Embryonic facial prominence (tissue), 1 donor: Measurements from ENCODE around the gene RESP18.
A peak's percentile ranks its signal among the peaks of the same experiment; 100 is the strongest.
"Not testable (repeated sequence)": the region's sequence is repeated elsewhere in the genome, so short reads cannot be mapped to it uniquely, and the experiment has no call there.

Experiments
- DNase-seq: peaks from one replicate; pipeline ENCODE4 v3.0.0-alpha.2; 2016; ENCODE audit errors: extremely low spot score

The RESP18 gene

DNA sequence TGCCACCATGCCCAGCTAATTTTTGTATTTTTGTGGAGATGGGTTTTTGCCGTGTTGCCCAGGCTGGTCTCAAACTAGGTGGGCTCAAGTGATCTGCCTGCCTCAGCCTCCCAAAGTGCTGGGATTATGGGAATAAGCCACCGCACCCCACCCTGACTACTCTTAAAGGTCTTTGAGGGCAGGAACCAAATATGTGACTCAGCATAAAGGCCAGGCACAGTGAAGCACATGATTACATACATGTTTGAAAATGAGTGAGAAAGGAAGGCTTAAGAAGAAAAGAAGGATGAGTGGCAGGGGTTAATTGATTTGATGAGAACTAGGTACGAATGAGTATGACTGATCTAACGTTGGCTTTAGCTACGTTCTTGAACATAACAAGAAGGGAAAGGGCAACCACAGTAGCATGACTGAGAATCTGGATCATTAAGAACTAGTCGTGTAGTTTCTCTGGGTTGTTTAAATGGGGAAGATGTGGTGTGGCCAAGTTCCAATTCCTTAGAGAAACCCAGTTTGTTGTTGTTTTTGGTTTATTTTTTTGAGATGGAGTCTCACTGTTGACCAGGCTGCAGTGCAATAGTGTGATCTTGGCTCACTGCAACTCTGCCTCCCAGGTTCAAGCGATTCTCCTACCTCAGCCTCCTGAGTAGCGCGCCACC lies 6.8 kb downstream of the RESP18 start:
- DNase-seq, result no peak

DNA sequence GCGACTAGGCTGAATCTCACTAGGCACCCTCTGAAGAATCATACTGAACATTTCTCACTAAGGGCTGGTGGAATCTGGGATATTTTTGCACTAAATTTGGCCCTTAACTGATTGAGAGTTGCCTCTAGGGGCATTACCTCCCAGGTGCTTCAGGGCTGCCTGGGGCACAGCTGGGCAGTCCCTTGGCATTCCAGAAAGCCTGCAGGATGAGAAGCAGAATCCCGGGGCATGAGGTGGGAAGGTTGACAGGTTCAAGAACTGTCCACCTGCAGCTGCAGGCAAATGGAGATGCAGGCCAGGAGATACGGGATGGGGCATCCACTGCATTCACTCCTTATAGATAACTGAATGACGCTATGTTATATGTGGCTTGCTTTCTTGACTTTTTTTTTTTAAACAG lies 7.4 kb downstream of the RESP18 start:
- DNase-seq, result no peak

DNA sequence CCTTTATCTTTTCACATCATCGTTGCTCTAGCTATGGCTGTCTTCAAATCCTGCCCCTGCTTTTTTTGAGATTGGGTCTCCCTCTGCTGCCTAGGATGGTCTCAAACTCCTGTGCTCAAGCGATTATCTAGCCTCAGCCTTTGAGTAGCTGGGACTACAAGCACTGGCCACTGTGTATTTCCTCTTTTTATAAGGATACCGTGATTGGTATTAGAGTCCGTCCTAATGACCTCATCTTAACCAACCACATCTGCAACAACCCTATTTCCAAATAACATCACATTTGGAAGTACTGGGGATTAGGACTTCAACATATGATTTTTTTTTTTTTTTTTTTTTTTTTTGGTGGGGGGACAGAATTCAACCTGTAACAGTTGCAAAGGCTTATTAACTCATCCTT lies 9.1 kb downstream of the RESP18 start:
- no peak for DNase-seq

DNA sequence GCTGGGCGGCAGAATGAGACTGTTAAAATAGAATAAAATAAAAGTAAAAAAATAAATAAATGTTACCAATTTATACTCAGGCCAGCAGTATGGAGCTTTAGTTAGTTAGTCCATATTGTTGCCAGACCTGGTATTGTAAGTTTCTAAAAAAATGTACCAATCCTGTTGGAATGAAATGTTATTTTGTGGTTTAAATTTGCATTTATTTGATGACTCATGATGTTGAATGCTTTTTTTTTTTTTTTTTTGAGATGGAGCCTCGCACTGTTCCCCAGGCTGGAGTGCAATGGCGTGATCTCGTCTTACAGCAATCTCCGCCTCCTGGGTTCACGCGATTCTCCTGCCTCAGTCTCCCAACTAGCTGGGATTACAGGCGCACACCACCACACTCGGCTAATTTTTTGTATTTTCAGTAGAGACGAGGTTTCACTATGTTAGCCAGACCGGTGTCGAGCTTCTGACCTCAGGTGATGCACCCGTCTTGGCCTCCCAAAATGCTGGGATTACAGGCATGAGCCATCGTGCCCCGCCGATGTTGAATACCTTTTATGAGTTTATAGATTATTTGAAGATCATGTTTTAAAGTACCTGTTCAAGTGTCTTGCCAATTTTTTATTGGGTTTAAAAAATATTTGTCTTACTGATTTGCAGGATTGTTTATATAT lies 17.6 kb downstream of the RESP18 start:
- DNase-seq, result no peak

DNA sequence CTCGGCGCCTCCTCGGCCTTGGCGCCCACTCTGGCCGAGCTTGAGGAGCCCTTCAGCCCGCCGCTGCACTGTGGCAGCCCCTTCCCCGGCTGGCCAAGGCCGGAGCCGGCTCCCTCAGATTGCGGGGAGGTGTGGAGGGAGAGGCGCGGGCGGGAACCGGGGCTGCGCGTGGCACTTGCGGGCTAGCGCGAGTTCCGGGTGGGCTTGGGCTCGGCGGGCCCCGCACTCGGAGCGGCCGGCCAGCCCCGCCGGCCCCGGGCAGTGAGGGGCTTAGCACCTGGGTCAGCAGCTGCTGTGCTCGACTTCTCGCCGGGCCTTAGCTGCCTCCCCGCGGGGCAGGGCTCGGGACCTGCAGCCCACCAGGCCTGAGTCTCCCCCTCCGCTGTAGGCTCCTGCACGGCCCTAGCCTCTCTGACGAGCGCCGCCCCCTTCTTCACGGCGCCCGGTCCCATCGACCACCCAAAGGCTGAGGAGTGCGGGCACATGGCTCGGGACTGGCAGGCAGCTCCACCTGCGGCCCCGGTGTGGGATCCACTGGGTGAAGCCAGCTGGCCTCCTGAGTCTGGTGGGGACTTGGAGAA lies 19.8 kb downstream of the RESP18 start:
- not testable (repeated sequence) for DNase-seq

DNA sequence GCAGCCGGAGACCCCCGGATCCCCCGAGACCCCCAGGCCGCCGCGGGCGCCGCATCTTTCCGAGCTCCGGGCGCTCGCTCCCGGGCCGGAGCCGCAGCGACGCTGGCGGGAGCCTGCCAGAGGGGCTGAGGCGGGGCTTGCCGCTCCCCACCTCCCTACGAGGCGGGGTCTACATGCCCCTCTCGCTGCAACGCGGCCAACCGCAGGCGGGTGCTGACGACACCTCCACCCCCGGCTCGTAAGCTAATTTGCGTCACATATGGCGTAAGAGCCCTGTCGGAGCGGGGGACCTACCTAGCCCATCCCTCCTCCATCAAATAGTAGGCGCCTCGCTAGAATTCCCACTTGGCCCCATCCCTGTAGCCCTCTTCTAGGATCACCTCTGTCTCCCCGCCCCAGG lies 23.3 kb downstream of the RESP18 start, which contains the start of gene PTPRN:
Gene PTPRN, minus strand, starts transcription at position 124 of the 400 bp plus-strand sequence. Its CDS starts 69 bp downstream, at position 55.
- DNase-seq, result no peak

DNA sequence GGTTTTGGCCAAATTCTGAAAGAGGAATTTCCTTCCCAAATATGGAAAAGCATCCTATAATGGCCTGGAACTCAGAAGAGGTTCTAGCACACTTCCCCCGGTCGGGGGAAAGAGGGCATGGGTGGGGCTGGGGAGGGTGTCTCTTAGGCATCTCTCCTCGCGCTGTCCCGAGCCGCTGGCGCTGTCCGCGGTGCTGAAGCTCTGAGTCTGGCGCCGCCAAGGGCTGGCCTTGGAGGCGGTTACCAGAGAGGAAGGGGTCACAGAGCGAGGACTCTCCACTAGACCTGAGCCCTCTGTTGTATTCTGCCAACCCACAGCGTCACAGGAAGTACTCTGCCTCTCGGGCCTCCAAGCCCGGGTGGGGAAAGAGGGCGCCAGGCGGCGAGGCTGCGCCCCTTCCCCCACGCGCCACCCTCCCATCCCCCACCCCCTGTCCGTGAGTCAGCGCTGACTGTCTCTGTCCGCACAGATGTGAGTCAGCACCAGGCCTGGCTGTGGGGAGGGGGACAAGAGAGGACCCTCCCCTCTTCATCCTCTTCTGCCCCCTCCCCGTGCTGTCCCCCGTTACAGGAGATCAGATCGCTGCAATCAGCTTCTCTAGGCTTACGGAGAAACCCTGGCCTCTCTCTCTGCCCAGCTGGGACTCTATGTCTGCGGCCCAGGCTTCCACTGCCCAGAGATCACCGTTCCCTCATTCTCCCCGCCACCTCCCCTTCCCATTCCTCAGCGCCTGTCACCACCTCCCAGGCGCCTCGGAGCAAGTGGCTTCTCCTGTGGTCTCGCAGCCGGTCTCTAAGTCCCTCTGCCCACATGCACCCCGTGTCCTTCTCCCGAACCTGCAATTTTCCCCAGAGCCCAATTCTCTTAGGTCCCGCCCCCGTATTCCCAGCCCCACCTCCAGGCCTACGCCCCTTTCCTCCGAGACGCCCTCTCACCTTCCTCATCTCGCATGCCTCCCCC lies 24.1 kb downstream of the RESP18 start:
- no peak for DNase-seq

DNA sequence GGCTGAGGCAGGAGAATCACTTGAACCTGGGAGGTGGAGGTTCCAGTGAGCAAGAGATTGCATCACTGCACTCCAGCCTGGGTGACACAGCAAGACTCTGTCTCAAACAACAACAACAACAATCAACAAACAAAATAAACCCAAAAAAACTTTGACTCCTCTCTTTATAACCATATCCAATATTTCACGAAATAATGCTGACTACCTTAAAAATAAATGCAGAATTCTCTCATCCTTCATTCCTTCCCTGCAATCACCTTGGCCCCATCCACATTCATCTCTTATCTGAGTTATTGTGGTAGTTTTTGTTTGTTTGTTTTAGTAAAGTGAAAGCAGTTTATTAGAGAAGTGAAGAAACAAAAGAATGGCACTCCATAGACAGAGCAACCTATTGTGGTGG lies 26.5 kb downstream of the RESP18 start:
- no peak for DNase-seq

DNA sequence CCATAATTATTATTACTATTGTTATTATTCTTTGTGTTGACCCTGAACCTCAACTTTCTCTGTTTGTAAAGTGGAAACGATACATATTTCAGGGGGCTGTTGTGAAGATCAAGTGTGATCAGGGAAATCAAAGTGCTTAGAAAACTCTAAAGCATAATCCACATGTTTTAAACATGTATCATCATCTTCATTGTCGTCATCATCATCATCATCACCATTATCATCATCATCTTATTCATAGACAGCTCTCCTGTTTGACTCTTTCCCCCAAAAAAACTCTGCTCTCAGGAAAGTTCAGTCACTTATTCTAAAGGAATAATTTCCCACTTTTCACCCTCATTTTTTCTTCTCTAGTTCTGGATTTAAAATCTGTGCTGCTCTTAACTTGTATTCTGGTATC lies 28.3 kb downstream of the RESP18 start:
- no peak for DNase-seq

DNA sequence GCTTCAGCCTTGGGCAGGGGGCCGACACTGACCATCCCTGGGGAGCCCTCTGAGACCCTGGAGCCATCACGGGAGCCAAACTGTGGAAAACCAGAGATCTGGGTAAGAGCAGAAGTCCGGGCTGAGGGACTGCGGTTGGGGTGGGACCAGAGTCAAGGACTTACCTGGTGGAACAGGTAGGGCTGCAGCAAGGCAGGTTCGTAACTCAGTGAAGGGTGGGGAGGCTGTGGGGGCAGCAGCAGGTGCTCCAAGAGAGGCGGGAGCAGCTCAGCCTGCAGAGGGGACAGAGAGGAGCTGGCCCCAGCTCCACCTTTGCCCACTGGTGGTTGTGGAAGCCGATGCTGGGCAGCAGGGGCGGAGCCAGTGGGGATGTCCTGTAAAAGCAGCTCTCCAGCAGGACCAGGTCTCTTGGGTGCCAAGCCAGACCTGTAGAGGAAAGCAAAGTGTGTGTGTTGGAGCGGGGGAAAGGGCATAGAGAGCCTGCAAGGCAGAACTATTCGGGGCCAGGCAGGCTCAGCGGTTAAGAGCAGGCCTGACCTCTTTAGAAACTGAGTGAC lies 30.1 kb downstream of the RESP18 start:
- no peak for DNase-seq

DNA sequence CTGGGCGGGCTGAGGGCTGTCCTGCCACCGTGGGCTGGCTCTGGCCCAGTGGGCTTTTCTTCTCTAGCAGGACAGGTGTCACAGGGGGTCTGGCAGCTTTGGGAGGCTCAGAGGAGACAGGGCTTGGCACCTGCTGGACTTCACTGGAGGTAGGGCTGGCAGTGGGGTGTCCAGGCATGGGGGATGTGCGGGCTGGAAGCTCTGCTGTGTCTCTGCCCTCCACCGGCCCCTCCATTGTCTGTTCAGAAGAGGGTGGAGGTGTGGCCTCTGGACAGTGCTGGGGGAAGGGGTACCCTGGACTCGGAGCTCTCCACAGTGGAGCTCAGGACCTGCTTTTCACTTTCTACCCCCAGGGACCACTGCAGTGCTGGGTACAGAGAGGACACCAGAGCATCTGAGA lies 32.5 kb downstream of the RESP18 start:
- no peak for DNase-seq

DNA sequence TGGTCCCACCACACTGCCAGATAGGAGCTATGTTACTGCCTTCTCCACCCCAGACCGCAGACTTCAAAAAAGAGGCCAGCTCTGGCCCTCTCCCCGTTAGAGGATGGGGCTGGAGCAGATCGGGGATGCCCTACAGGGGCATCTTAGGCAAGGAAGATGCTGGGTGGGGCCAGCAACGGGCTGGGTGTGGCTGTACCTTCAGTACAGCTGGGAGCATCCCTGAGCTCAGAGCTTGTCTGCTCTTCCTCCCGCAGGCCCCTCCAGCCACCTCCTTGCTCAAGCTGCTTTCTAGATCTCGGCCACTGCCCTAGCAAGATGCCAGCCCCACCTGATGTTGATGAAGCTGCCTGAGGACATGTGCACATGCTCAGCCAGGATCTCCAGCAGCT lies 33.2 kb downstream of the RESP18 start:
- no peak for DNase-seq

DNA sequence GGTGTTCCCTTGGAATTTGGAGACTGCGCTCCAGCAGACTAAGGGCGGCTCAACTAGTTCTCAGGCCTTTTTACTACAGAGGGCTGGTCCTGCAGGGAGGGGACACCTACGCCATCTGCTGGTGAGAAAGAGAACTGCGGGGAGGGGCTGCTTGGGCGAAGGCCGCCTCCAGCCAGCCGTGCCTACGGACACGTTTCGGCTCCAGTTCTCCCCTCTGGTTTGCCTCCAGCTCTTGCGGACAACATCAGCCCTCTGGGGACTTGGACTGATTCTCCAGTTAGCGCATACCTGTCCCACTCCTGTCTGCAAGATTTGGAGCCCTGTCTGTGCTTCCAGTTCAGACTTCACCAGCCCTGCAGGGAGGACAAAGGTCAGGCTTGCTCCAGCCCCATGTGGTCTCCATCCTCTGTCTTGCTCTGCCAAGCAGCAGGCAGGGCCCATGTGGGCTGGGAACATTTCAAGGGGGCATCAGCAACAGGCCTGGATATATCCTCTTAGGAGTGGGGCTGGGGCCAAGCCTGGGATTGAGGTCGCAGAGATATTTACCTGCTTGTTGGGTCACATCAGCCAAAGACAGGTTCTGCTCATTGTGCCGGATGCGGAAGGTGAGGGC lies 33.7 kb downstream of the RESP18 start:
- no peak for DNase-seq

DNA sequence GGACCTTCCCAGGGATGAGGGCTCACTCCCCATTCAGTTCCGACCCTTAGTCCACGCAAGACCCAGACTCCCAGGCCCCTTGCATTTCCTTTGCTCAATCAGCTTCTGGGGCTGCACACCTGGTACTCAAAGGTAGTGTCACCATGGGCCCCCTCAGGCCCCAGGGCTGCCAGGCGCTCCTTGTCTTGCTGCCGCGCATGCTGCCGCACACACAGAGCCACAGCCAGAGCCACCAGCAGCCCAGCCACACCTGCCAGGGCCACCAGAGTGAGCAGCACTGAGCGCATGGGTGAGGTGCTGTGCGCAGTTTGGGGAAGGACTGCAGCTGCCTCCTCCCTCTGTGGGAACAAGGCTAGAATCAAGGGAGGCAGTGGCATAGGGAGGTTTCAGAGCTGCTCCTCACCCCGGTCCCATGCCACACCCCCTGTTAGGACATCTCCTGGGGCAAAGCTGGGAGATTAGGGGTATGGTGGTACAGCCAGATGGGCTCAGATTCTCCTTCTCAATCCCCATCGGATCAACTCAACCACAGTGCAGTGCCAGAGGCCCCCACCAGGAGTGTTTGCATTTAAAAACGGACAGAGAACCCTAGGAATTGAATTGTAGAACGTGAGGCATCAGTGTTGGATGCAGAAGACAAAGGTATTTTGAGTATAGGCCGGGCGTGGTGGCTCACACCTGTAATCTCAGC lies 34.6 kb downstream of the RESP18 start:
- no peak for DNase-seq

DNA sequence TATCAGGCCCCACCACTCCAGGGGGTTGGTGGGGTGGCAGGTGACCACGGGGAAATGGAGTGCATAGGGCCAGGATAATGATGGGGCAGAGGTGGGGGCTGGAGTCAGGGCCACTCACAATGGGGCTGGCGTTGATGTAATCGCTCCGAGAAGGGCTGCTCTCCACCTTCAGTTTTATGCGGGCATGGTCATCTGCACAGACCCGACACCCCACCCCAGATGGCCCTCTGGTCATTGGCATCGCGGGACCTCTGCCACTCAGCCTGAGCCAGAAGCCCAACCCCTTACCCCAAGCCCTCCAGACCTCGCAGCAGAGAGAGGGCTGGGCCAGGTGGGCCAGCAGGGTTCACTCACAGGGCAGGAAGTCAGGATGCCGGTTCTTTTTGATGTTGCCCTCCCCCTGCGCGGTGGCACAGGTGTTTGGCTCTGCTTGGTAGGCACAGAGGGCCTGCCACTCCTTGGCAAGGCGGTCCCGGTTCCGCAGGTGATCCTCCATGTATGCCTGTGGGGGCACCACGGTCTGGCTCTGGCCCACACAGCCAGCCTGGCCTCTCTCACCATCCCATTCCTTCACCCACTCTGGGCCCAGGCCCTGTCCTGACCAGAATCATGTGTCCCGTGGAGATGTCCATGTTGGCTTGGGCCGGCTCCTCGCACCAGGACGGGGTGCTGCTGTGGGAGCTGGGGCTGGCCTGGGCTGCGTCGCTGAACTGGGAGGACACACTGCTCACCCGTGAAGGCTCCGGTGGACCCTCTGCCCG lies 35.7 kb downstream of the RESP18 start:
- no peak for DNase-seq

DNA sequence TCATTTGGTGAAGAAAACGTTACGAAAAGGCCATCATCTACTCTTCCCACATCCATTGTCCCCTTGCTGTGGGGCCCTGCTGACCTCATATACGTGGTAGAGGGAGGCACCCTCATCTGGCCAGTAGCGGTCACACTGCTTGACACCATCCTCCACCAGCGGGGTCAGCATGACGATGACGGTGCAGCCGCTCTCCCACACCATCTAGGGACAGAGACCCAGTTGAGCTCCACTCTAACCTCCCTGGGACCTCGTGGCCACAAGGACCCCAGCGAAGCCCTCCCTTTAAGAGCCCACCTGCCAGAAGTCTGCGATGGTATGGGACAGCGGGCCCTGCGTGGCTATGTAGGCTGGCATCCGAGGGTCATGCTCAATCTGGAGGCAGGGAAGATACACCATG lies 36.4 kb downstream of the RESP18 start:
- no peak for DNase-seq

DNA sequence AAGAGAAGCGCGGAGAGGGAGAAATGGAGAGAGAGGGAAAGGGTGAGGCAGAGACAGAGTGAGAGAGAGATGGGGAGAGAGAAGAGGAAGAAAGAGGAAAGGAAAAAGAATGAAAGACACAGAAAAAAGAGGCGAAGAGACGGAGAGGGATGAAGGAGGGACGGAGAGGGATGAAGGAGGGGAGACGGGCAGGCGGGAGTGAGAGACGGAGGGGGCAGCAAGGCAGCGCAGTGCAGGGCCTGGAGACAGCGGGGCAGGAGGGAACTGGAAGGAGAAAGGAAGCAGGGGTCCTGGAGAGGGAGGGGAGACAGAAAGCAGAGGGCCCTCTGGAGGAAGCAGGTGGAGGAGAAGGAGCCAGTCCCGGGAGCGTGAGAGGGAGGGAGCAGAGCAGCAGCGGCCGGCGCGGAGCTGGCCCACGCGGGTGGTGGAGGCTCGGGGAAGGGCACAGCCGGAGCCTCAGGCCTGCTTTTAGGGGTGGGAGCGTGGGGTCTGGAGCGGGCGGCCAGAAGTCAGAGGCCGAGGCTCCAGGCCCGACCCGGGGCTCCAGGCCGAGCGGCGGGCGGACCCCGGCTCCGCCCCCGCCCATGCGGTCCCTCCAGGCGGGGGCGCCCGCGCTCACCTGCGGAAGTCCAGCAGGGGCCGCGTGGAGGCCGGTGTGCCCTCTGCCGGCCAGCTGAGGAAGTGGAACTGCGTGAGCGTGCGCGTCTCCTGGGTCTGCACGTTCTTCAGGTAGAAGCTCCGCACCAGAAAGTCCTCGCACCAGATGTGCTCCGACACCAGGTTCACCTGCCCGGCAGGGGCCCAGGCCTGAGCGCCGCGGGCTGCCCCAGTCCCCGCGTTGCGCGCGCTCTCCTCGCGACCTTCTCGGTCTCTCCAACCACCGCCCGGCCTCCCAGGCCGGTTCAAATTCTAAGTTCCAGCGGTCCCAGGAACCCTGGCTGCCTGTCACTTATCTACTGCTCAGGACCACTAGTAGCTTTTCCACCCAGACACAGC lies 37.9 kb downstream of the RESP18 start:
- peak; percentile 43 for DNase-seq

DNA sequence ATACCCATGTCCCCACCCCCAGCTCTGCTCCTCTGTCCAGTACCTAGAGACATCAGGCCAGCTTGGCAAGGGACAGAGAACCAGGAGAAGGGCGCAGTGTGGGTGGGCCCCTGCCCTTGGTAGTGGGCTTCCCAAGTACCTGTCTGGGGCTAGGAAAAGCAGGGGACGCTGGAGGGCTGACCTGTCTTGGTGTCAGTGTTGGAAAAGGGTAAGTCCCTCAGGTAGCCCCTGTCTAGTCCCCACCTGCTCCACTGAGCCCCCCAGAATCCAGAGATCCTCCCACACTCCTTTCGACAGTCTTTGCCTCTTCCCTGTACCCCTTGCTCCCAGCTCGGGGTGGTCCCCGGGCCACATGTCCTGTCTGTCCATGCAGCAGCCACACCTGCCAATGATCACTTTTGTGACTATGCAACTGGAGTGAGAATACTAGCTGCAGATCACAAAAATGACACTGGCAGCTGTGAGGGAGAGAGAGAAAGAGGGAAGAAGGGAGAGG lies 38.8 kb downstream of the RESP18 start:
- DNase-seq, result no peak

DNA sequence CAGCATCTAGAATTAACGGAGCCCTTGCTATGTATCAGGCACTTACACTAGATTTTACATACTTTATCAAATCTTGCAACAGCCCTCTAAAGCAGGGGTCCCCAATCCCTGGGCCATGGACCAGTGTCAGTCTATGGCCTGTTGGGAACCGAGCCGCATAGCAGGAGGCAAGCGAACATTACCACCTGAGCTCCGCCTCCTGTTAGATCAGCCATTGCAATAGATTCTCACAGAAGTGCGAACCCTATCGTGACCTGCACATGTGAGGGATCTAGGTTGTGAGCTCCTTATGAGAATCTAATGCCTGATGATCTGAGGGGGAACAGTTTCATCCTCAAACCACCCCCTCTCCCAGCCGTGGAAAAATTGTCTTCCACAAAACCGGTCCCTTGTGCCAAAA lies 39.9 kb downstream of the RESP18 start:
- DNase-seq, result no peak
